Medulla oblongata (tissue), 1 donor: ENCODE measurements around the gene PPME1.
"Not testable (repeated sequence)": the region's sequence is repeated elsewhere in the genome, so short reads cannot be mapped to it uniquely, and the experiment has no call there.

Experiments
- DNase-seq: peaks from one replicate; pipeline ENCODE4 v3.0.0-alpha.2; 2015; ENCODE audit errors: extremely low spot score

Gene PPME1

GRCh38 chr11:74170694-74171629 lies at the start of gene PPME1, which contains the start of gene C2CD3:
Gene PPME1, plus strand, starts transcription at chr11:74171289. Its CDS starts 133 bp downstream, at chr11:74171422.
Gene C2CD3, minus strand, starts transcription at chr11:74171002. Its CDS starts 210 bp downstream, at chr11:74170792.
- peak; percentile 100 for DNase-seq

DNA sequence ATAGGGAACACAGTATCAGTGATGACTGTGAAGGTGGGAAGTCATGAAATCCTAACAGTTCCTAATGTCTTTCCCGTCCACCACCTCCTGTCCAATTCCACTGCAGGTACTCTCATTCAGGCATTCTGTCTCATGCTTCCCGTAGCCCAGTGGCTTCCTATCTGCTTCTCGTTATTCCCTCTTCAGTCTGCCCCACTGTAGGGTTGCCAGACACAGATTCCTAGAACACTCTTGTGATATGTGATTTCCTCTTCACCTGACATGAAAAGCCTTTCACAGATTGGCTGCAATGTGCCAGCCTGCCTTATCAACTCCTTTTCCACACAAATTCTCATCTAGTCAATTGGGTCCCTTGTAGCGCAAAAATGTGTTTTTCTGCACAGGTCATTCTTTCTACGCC lies 49.3 kb upstream of the PPME1 start:
- no peak for DNase-seq

DNA sequence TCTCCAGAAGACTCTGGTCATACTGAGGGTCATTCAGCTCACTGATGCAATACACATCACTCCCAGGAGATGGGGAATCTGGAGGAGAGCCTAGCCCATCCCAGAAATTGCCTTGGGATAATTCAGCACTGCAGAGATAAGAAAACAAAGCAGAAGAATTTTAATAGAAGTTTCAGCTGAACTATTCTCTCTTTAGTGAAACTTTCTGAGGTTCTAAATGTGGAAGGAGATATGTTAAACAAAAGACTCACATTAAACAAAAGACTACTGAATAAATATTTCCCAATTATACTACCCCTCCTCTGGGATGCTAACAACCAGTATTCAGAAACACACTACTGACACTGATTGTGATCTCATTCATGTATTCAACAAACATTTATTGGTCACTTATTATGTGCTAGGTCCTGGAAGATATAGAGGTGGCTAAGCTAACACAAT lies 48.1 kb upstream of the PPME1 start:
- no peak for DNase-seq

DNA sequence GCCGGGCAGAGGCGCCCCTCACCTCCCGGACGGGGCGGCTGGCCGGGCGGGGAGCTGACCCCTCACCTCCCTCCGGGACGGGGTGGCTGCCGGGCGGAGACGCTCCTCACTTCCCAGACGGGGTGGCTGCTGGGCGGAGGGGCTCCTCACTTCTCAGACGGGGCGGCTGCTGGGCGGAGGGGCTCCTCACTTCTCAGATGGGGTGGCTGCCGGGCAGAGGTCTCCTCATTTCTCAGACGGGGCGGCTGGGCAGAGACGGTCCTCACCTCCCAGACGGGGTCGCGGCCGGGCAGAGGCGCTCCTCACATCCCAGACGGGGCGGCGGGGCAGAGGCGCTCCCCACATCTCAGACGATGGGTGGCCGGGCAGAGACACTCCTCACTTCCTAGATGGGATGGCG lies 42.0 kb upstream of the PPME1 start:
- DNase-seq = not testable (repeated sequence)

DNA sequence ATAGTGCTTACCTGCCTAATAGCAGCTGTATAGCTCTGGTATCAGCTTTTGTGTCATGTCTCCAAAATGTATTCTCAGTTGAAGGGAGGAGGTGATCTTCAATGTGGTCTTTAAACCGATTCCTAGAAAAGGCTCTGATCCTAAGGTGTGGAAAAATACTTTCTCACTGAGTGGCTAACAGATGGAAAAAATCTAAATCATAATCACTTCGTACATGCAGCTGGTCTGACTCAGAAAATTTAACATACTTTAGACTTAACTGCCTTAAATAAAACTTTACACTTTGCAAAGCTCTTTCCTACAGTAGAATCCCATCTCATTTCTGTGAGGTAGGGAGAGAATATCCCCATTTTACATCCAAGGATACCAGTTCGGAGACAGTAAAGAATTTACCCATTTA lies 38.3 kb upstream of the PPME1 start:
- no peak for DNase-seq

GRCh38 chr11:74133436-74133835 lies 37.7 kb upstream of the PPME1 start:
- DNase-seq = no peak

- no peak for DNase-seq
These were observed 36.4 kb upstream of the PPME1 start for GRCh38 chr11:74134661-74135060.

- no peak for DNase-seq
These were observed 35.8 kb upstream of the PPME1 start for GRCh38 chr11:74135127-74135840.

DNA sequence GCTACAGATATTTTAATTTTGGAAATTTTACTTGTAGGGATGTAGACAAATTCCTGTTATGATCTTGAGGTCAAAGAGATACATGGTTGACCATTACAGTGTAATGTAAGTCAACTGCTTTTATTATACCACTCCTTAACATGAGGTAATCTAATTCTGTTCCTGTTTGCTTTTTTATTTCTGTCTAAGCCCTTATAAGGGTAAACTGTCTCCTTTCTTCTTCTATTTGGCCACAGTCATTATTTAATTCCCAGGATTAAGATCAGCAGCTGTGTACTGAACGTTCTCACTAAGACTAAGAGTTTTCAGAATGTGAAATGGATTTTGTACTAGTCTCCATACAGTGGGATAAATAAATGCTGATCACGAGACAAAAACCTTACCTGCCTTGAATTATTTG lies 33.1 kb upstream of the PPME1 start:
- DNase-seq = peak; percentile 3

DNA sequence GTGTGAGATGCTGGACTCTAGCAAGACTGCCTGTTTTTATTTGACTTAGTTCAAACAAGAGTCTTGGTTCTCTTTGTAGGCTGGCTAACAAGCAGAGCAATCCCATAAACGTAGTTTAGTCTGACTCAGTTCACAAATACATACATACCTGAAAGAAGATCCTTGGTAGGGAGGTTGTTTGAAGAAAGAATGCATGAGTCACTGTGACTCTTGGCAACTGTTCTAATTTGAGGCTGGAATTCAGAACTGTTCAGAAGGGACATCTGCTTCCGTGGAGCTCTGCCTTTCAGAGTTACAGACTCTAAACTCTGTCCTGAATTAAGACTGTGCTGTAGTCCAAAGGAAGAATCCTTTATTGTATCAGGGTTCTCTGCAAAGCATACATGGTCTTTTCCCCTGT lies 32.5 kb upstream of the PPME1 start:
- peak; percentile 67 for DNase-seq

- DNase-seq = no peak
These were observed 31.8 kb upstream of the PPME1 start for GRCh38 chr11:74139151-74139918.

DNA sequence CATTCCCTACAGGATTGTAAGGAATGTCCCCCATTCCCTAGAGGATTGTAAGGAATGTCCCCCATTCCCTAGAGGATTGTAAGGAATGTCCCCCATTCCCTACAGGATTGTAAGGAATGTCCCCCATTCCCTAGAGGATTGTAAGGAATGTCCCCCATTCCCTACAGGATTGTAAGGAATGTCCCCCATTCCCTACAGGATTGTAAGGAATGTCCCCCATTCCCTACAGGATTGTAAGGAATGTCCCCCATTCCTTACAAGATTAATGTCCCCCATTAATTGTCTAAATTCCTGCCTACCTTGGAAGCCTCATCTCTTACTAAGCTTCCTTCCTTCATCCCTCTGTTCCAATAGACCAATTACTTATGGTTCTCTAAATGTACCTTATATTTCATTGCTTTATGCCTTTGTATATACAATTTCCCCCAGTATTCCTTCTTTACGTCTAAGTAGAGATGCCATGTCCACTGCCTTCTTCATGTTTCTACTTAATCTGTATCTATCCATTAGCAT lies 31.1 kb upstream of the PPME1 start:
- not testable (repeated sequence) for DNase-seq

- DNase-seq = peak; percentile 9
These were observed 29.8 kb upstream of the PPME1 start for GRCh38 chr11:74141241-74141695.

GRCh38 chr11:74141908-74142307 lies 29.2 kb upstream of the PPME1 start:
- DNase-seq = no peak

DNA sequence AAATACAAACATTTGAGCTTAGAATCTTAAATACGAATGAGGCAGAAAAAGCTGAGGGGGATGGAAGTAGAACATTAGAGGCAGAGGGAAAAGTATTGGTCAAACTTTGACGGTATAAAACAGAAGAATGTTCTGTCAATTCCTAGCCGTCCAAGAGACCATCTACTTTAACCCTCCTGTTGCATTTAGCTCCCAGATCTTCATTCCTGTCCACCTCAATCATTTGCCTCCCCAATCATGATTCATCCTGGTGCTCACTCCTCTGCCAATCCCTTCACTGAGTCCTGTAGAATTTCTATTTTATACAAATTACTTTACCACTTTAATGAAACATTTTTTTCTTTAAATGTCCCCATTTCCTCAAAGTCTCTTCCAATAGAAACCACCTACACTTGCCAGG lies 28.5 kb upstream of the PPME1 start:
- no peak for DNase-seq

- no peak for DNase-seq
These were observed 26.5 kb upstream of the PPME1 start for GRCh38 chr11:74144592-74144991.

DNA sequence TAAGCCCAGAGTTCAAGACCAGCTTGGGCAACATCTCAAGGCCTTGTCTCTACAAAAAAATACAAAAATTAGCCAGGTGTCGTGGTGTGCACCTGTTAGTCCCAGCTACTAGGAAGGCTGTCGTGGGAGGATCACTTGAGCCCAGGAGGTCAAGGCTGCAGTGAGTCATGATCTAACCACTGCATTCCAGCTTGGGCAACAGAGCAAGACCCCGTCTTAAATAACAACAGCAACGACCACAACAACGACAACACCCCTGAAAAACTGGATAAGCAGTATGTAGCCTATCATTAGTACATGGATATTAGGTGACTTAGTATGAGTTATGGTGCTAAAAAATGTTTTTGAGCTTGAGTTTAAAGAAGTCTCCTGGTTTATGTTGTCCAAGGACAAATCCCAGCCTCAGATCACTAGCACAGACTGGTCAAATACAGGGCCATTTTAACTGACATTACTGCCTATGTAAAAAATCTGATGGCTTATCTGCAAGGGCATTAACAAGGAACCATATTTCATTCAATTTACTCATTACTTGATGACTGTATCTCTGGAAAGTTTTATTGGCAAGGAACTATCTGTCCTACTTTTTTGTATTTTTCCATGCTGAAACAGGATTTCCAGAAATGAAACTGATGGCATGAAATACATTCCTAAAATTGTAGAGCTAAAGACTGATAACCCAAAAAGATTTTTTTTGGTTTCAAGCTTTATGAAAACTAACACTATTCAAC lies 23.7 kb upstream of the PPME1 start:
- DNase-seq = no peak

- DNase-seq = no peak
These were observed 17.9 kb upstream of the PPME1 start for GRCh38 chr11:74153224-74153623.

DNA sequence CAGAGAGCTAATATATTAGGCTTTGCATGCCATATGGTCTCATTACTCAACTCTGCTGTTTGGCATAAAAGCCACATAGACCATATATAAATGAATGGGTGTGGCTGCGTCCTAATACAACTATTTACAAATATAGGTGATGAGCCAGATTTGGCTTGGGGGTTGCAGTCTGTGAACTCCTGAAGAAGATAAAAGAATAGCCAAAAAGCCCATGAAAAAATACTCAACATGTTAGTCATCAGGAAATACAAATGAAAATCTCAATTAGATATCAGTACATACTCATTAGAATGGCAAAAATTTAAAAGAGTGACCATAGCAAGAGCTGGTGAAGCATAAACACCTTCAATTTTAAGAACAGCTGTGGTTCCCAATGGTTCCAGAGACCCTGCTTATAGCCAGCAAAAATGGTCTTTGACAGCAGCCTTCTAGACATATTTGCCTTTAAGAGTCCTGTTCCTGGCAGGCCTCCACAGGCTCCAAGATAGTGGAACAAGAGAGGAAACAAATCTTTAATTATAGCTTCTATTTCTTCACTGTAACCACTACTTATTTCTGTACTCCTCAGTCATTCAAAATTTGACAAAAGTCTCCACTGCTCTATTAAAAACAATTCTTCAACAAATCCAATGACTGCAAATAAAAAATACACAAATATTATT lies 16.3 kb upstream of the PPME1 start:
- DNase-seq = no peak

- DNase-seq = no peak
These were observed 13.9 kb upstream of the PPME1 start for GRCh38 chr11:74157169-74157568.
